GDM1 (cell line): ENCODE results near the gene WDR46.
"Not testable (repeated sequence)": the region's sequence is repeated elsewhere in the genome, so short reads cannot be mapped to it uniquely, and the experiment has no call there.

Experiments
- DNase-seq: peaks from one replicate; lab custom pipeline; 2025; lab: John Stamatoyannopoulos, UW

Gene WDR46

GRCh38 chr6:33271117-33271467, 17.9 kb downstream of the WDR46 start:
- no peak for DNase-seq

GRCh38 chr6:33264015-33264414, 25.0 kb downstream of the WDR46 start:
- DNase-seq = no peak

- DNase-seq = not testable (repeated sequence)
Observed at GRCh38 chr6:33262490-33262889, 26.5 kb downstream of the WDR46 start.

- no peak for DNase-seq
Observed at GRCh38 chr6:33259032-33259431, 30.0 kb downstream of the WDR46 start.

DNA sequence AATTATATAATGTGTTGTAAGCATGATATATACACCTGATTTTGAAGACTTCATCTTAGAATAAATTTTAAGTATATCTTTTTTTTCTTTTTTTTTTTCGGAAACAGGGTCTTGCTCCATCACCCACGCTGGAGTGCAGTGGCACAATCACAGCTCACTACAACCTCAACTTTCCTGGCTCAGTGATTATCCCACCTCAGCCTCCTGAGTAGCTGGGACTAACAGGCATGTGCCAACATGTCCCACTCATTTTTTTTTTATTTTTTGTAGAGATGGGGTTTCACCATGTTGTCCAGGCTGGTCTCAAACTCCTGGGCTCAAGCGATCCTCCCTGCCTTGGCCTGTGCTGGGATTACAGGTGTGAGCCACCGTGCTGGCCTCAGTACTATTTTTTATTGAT, 34.4 kb downstream of the WDR46 start:
- DNase-seq = no peak

DNA sequence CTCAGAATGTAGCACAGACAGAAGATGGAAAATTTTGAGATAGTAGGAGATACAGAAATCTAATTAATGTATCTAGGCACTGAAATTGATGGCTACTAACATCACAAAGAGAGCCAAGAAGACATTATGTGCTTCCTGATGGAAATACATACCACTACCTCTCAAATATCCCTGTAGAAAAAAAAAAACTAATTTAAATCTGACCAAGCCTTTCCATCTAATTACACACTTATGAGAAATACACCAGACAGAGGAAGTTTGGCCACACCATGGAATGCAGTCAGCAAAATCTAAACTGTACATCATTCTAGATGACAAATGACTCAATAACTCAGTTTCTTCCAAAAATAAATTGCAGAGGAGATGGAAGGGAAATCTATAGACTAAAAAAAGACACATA, 36.3 kb downstream of the WDR46 start:
- DNase-seq = no peak

- no peak for DNase-seq
Observed at GRCh38 chr6:33251395-33252012, 37.5 kb downstream of the WDR46 start.

DNA sequence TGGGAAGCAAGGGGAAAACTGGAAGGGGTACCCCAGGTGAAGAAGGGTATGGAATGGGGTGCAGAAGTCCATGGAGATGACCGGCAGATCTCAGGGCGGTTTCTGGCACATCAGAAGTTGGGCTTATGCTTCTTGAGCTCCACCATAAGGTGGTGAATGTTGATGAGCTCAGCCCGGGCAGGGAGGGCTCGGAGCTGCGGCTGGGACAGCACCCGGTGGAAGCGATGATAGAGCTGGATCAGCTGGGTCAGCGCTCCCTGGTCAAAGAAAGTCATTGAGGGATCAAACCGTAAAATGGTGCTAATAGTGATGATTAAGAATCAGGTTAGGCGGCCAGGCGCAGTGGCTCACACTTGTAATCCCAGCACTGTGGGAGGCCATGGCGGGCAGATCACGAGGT, 38.3 kb downstream of the WDR46 start:
- no peak for DNase-seq

DNA sequence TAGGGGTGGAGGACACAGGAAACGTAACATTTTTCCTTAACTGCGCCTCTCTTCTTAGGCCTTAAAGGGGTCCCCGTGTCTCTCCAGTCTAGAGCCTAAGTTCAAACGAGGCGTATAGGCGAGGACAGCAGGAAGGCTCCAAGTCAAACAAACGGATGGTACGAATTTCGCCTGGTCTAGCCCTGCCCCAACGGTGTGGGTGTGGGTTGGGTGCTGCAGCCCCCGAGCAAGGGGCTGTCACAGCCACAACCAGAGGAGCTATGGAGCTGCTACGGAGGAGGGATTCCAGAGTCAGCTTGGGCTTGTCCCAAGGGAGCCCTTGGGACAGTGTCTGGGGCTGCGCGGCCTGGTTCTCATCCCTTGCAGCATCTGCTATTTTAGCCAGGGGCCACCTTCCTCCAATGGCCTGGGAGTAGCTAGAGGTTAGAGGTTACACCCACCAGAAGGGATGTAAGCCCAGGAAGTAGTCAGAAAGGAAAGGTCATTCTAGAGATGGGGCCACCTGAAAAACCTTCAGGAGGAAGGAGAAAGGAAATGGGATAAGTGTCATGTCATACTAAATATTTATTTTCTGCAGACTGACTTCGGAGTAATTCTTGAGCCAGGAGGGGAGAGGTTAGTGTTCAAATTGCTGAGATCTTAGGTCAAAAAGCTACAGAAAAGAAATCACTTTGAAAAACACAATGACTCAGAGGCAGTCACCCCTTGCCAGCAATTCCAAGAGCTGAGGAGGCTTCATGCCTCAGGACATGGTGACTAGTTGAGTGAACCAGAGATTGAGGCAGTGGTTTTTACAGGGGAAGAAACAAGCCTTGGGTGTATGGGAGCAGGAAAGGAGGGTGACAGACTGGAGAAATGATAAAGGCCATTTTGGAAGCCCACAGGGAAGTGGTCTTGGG, 39.1 kb downstream of the WDR46 start:
- DNase-seq = no peak

DNA sequence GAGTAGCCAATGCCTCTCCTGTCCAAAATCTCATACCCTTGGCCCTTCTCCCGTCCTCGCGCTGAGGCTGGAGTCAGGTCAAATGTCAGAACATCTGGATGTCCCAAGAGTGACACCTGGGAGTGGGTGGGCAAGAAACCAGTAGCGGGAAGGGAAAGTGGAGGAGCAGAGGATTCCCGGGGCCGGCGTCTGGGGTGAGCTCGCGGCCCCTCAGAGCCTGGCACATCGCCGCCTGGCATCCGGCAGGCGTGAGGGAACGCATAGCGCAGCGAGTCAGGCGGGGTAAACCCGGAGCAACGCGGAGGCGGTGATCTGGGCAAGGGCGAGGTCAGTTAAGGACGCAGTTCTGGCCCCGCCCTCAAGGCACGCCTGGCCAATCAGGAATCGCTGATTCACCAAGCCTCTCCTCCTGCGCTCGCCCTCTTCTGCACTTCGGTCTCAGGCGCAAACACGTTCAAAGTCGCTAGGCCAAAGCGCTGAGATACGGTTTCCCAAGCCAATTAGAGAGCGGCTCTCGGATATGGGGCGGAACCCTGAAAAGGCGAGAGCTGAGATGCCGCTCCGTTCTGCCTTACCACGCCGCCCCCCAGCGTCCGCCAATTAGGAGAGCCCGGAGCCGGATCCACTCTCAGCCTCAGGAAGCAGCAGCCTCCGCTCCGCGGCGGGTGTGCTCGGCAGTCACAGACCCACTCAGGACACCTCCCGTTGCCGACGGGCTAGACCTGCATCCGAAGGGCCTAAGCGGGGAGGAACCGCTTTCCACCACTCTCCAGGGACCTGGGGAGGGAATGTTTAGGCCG, 39.9 kb downstream of the WDR46 start:
- DNase-seq = peak; percentile 99

DNA sequence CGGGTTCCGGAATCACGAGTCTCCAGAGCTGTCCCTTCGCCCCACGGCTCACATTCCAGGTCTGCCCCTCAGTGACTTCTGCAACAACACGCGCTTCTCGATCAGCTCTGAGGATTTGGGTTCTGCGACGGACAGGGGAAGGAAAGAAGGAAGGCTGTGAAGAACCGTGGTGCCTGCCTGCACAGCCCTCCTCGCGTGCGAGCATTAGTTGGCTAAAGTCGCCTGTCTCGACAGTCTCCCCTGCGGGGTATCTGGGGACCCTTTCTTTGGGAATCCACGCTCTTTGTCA, 40.5 kb downstream of the WDR46 start:
- no peak for DNase-seq

DNA sequence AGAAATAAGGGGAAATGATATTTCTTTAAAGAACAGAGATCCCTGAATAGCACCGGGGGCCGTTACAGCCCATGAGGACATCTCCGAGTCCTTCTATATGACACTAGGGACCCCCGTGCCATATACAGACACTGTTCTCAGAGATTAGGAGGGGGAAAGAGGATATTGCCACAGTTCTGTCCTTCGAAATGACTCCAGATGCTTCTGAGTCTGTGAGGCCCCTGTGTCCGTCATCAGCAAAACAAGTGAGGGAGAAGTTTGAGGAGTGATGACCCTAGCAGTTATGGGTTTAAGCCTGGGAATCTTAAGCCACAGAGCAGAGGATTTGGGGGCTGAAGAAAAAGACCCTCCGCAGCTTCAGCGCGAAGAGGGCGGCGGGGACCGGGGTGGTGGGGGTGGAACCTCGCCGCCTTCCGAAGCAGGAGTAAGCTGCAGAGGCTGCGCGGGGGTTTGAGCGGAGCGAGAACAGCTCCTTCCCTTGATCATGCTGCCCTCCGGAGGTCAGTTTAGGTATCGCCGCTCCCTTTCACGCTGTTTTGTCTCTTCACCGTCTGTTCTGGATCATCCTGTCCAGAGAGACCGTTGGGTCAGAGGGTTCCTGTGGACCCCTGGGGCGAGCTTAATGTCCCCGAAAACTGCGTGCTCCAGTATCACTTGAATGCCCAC, 40.9 kb downstream of the WDR46 start:
- peak; percentile 78 for DNase-seq

DNA sequence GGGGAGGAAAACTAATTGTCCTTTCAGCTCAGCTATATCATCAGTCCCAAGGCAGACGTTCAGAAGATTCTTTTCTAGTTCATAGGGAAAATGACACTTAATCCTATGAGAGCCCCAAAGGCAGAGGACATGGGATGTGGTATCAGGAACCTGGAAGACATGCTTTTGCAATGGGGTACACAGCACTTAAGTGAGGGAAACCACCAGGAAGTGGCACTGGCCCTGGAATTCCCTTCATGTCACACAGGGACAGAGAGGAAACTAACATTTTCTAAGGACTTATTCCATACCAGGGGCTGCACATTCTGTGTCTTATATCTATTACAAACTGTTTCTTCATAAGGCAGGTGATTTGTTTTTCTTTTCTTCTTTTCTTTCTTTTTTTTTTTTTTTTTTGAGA, 45.6 kb downstream of the WDR46 start:
- no peak for DNase-seq

DNA sequence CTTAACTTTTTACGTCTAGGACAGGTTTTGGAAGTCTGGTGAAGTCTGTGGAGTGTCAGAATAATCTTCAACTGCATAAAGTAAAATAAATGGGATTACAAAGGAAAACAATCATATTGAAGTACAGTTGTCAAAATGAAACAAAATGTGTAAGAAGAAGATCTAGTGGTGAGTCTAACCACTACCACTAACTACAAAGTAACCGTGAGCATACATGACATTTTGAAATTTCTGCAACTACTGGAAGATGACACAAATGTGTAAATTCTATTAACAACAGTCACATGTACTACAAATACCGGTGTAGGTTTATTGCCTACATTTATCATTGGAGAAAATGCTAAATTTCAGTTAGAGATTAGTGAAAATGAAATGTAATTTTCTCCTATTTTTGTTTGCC, 47.1 kb downstream of the WDR46 start:
- DNase-seq = no peak

GRCh38 chr6:33237741-33238140, 51.3 kb downstream of the WDR46 start:
- DNase-seq = no peak

DNA sequence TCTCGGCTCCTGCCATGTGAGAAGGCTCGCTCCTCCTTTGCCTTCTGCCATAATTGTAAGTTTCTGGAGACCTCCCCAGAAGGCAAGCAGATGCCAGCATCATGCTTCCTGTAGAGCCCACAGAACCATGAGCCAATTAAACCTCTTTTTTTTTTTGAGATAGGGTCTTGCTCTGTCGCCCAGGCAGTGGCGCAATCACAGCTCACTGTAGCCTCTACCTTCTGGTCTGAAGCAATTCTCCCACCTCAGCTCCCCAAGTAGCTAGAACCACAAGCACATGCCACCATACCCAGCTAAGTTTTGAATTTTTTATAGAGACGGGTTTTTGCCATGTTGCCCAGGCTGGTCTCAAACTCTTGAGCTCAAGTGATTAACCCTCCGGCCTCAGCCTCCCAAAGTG, 52.2 kb downstream of the WDR46 start:
- DNase-seq = no peak

DNA sequence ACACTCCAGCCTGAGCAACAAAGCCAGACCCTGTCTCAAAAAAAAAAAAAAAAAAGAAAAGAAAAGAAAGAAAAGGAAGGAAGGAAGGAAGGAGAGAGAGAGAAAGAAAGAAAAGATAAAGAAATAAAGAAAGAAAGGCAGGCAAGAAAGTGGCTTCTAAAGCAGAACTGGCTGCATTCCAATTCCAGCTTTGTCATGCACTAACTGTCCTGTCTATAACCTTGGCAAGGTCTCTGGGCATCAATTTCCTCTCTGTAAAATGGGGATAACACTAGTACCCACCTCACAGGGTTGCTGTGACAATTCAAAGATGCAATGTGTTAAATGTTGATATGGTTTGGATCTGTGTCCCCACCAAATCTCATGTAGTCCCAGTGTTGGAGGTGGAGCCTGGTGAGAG, 52.7 kb downstream of the WDR46 start:
- no peak for DNase-seq

GRCh38 chr6:33235221-33235634, 53.8 kb downstream of the WDR46 start:
- DNase-seq = no peak
